SU-DHL-6 (cell line): ENCODE results near the gene HCN4.

Experiments used
- EZH2phosphoT487 ChIP-seq: fragments of 200-600 bp; sonication (generic), shearing (Covaris generic); conservative IDR thresholded peaks from 2 replicates; pipeline ENCODE4 v1.6.1; 2018; ENCODE audit warnings: mild to moderate bottlenecking, antibody characterized with exemption, low read length, moderate library complexity, mixed read lengths
- TF ChIP-seq, protein P1 (sequence below): fragments of 200-600 bp; sonication (generic); IDR thresholded peaks from one replicate; pipeline ENCODE4 v1.5.1; 2017; ENCODE audit warnings: antibody characterized with exemption, mild to moderate bottlenecking, low read length, moderate library complexity; ENCODE audit not compliant: insufficient read depth, poor library complexity, severe bottlenecking

DNA sequence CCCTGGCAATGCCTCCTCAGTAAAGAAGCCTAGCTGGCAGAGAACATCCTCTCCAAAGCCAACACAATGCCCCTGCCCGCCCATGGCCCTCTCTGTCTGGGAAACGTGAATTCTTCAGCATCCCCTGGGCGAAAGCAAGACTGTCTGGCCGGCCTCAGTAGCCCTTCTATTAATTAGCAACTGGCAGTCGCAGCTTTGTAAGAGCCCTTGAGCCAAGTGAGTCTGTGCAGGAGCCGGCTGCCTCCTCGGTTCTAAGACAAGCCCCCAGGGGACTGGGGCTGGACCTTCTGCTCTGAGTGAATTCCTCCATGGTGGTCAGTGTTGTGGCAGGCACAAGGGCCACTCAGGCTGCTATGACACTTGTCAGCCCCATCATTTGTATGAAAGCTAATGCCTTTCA is 7.4 kb downstream of the HCN4 start:
- TF ChIP-seq, protein P1, sequence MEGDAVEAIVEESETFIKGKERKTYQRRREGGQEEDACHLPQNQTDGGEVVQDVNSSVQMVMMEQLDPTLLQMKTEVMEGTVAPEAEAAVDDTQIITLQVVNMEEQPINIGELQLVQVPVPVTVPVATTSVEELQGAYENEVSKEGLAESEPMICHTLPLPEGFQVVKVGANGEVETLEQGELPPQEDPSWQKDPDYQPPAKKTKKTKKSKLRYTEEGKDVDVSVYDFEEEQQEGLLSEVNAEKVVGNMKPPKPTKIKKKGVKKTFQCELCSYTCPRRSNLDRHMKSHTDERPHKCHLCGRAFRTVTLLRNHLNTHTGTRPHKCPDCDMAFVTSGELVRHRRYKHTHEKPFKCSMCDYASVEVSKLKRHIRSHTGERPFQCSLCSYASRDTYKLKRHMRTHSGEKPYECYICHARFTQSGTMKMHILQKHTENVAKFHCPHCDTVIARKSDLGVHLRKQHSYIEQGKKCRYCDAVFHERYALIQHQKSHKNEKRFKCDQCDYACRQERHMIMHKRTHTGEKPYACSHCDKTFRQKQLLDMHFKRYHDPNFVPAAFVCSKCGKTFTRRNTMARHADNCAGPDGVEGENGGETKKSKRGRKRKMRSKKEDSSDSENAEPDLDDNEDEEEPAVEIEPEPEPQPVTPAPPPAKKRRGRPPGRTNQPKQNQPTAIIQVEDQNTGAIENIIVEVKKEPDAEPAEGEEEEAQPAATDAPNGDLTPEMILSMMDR: no peak
- TF ChIP-seq EZH2phosphoT487: no peak
